Activated CD4-positive, alpha-beta T cell treated with anti-CD3 and anti-CD28 coated beads, Interleukin-2, amount 50 U/mL, for 24 hours (primary cell): ENCODE measurements around the gene PRKCQ.
A peak's percentile ranks its signal among the peaks of the same experiment; 100 is the strongest.
"Not testable (repeated sequence)": the region's sequence is repeated elsewhere in the genome, so short reads cannot be mapped to it uniquely, and the experiment has no call there.

Source experiments
- DNase-seq, 2 donors: peaks; one replicate each; pipeline ENCODE4 v3.0.0-alpha.2; 2020; ENCODE audit warnings: low read depth in 1 of 2, low spot score in 1 of 2

Gene PRKCQ

DNA sequence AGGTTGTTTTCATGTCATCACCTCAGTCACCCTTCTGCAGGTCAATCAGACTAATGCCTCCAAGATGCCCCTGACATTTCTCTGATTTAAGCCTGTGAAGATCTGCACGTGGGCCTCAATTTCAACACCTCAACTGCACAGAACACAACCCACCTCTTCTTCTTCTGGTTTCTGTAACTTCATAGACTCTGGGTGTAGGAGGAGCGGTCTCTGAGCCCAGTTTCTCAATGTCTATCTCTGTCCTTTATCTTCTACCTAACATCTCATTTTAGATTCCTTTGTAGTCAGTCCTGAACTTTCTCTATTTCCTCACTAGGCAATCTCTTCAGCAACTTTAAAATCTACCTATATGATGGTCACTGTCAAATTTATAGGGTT is 85.6 kb downstream of the PRKCQ start:
- no peak for DNase-seq

- no peak for DNase-seq
These were observed 86.3 kb downstream of the PRKCQ start for GRCh38 chr10:6493521-6494441.

- no peak for DNase-seq
These were observed 87.2 kb downstream of the PRKCQ start for GRCh38 chr10:6492896-6493295.

DNA sequence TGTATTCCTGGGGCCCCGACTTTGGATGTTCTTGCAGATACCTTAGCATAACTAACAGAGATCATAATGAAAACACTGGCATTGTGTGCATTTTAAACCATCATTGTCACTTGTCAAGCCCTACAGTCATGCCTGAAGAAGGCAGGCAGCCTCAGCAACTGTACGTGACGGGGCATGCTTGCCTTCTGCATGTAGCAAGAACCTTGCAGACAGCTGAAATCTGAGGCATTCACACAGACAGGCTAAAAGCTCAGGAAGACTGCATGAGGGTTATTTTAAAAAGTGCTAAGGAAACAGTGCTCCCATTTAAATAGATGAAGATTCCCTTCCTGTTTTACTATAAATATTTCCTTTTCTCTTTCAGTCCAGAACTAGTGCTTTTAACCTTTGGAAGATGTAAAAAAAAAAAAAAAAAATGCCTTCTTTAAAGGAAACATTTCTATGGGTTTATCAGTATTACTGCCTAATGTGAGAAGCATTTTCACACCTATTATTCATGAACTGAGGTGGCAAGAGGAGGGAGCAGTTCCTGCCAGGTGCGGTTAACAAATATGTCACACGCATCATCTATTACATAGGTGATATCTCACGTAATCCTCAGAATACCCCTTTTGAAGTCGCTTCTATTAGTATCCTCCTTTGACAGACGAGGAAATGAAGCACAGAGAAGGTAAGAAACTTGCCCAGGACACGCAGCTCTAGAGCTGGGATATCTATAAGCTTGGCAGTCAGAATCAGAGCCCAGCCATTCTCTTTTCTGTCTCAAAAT is 88.1 kb downstream of the PRKCQ start:
- DNase-seq: no peak

DNA sequence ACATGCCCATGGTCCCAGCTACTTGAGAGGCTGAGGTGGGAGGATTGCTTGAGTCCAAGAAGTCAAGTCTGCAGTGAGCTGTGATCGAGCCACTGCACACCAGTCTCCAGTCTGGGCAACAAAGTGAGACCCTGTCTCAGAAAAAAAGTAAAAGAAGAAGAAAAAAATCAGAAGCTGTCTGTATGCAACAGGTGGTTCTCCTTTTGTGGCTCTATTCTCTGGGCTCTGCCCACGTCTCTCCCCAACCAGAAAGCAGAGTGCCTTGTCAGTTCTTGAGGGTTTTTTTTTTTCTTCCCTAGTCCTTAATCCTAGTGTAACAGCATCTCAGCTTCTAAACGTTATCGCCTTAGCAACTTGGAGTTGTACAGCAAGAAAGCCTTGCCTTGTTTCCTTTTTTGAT is 89.5 kb downstream of the PRKCQ start:
- no peak for DNase-seq

DNA sequence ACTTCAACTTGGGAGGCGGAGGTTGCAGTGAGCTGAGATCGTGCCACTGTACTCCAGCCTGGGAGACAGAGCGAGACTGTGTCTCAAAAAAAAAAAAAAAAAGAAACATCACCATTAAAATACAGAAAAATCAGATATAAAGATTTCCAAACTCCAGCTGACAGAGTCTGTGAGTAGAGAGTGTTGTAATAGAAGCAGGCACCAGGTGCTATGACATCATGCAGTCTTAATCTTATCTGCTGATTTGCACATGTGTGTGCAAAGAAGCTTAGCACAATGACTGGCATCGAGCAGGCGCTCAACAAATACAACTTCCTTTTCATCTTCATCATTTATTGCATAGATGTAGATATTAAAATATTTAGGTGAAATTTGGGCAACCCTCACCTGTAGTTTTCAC is 92.2 kb downstream of the PRKCQ start:
- no peak for DNase-seq

- no peak for DNase-seq
These were observed 93.8 kb downstream of the PRKCQ start for GRCh38 chr10:6486309-6486708.

DNA sequence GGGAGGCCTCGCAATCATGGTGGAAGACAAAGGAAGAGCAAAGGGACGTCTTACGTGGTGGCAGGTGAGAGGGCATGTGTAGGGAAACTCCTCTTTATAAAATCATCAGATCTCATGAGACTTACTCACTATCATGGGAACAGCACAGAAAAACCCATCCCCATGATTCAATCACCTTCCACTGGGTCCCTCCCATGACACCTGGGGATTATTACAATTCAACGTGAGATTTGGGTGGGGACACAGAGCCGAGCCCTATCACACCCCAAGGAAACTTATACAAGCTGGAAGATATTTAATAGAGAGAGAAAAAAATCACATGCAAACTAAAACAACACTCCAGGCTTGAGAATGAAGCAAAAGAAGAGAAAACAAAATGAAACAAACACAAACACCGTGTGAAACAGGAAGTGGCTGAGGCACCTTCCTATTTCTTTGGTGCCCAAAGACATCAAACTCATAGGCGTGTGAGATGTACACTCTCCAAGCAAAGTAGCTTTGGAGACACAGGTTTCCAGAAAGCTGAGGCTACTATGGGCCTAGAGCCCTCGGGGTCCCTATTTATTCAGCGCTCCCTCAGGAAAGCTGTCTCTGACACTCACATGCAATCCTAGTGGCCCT is 97.2 kb downstream of the PRKCQ start:
- DNase-seq: no peak

DNA sequence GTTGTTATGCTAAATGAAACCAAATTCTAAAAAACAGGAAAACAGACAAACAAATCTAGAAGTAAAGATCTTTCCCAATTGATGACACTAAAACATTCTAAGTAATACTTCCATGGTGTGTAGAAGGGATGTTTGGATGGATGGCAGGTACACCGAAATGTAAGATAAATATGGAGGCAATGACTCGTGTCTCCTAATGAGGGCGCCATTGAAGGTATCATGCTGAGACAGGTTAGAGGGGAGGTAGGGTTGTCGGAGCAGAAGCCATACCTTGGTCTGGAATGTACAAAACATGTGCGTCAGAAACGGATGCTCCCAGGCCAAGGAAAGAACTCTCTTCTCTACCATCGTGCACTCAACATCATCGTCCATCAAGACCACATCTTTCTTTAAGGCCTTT is 101.4 kb downstream of the PRKCQ start:
- no peak for DNase-seq

- DNase-seq: no peak
These were observed 103.1 kb downstream of the PRKCQ start for GRCh38 chr10:6476989-6477388.

DNA sequence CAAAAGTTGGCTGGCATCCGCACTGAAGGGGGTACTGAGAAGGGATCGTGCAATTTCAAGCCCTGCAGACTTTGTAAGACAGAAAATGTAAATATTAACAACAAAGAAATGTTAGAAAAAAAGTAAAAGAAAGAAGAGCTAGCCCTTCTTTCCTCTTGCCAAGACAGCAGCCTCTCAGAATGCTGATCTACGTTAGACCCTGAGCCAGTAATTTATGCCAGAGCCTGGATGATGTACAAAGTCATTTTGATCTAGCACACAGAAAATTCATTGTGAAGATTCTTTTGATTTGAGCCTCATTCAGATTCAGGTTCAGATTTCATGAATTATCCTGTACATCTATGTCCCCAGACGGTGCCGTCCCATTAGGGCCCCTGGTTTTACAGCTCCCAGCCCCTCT is 105.2 kb downstream of the PRKCQ start:
- no peak for DNase-seq

DNA sequence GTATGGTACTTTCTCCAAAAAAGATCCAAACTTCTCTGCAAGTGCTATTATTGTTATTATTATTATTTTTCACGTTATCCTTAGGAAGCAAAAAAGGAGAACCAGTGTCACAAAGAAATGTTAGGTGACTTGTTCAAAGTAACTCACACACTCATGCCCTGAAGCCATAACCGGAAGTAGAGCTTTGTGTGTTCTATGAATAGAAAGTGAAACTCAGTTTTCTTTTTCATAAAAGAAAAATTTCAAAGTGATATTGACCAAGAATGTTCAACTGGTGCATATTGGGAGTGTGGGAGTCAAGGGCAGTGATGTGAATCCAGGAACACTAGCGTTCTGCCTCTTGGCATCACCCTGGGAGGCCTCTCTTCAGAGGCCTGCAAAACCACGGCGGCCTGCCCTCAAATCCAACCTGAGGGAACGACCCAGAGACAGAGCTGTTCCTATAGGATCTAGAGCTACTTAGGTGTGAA is 106.1 kb downstream of the PRKCQ start:
- no peak for DNase-seq

GRCh38 chr10:6473430-6473829 is 106.6 kb downstream of the PRKCQ start:
- DNase-seq: peak in 1 of 2 donors; percentile 54

DNA sequence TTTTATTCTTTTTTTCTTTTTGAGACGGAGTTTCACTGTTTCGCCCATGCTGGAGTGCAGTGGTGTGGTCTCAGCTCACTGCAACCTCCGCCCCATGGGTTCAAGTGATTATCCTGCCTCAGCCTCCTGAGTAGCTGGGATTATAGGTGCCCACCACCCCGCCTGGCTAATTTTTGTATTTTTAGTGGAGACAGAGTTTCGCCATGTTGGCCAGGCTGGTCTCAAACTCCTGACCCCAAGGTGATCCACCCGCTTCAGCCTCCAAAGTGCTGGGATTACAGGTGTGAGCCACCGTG is 107.4 kb downstream of the PRKCQ start:
- not testable (repeated sequence) for DNase-seq

GRCh38 chr10:6470894-6471618 is 109.0 kb downstream of the PRKCQ start:
- no peak for DNase-seq

- no peak for DNase-seq
These were observed 110.4 kb downstream of the PRKCQ start for GRCh38 chr10:6469661-6470060.

DNA sequence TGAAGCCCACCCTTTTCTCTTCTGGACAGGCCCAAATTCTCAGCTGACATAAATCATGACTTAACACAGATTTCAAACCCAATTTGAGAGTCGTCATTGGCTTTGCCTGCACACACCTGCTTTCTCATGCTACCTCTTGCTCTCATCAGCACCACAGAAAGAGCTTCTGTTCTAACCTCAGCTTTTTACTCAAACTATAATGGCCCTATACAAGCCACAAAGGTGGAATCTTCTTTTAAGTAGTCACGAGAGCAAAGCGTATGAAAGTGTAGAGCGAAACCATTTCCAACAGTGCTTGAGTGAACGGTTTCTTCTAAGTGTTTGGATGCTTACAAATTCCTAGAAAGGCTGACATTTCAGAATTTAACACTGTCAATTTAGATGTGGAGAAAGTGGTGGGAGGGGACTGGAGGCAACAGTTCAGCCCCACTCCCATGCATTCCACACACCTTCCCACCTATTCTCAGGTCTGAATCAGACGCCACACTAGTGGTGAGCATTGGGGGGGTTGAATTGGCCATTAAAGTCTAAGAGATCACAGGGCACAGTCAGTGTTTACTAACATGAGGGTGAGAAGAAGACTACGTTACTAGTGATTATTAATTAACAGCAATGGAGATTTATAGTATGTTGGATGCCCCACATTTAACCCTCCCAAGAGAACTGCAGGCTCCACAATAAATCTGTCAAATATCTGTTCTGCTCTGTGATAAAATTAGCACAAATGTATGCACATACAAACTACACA is 114.0 kb downstream of the PRKCQ start:
- DNase-seq: peak in 1 of 2 donors; percentile 23

DNA sequence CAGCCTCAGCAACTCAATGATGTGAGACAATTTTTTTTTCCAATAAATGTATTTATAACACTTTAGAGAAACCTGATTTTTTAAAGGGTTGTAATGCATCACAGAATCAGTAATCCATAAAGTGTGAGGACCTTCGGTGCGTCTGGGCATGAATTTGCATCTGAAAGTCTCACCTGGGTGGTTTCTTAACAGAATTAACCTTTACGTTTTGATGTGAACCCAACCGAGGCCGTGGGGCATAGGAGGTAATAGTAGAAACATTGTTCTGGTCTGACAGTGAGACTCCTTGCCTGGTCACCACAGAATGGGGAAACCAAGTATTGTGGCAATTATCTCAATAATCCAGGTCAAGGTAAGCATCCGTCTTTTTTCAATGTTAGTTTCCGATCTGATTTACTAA is 114.6 kb downstream of the PRKCQ start:
- no peak for DNase-seq

DNA sequence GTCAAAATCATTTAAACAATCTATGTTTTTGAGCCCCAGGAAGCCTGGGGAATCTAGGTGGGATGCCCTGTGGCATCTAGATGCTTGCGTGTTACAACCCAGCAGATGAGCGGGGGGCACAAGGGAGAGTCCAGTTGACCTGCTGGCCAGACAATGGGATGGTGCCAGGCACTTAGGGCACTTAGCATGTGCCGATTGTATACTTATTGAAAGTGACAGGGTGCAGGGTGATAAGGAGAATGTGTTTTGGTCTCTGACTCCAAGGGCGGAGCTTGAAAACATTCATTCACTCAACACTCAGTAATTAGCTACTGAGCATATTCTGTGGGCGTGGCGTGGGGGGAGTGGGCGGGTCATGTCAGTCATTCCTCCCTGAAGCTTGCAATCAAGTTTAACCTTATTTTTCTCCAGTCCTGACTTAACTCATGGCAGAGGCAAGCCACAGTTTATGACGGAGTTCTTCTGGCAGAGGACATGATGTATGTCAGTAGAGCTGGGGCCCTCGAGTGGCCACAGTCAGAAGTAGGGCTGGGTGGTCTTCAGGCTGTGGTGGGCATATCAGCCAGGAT is 115.1 kb downstream of the PRKCQ start:
- no peak for DNase-seq

- DNase-seq: no peak
These were observed 116.7 kb downstream of the PRKCQ start for GRCh38 chr10:6463366-6463765.
